Measurements from ENCODE around the gene ZNF93. TPM values are rescaled to one million over a fixed set of nuclear protein-coding genes. Genes with fewer than 3 reads are reported as not detected.
A peak's percentile ranks its signal among the peaks of the same experiment; 100 is the strongest.
"Not testable (repeated sequence)": the region's sequence is repeated elsewhere in the genome, so short reads cannot be mapped to it uniquely, and the experiment has no call there.

Gene ZNF93
- total RNA-seq, 6 experiments from 2014 or later, result 3.2 to 4.9 (median 4.2) TPM

DNA sequence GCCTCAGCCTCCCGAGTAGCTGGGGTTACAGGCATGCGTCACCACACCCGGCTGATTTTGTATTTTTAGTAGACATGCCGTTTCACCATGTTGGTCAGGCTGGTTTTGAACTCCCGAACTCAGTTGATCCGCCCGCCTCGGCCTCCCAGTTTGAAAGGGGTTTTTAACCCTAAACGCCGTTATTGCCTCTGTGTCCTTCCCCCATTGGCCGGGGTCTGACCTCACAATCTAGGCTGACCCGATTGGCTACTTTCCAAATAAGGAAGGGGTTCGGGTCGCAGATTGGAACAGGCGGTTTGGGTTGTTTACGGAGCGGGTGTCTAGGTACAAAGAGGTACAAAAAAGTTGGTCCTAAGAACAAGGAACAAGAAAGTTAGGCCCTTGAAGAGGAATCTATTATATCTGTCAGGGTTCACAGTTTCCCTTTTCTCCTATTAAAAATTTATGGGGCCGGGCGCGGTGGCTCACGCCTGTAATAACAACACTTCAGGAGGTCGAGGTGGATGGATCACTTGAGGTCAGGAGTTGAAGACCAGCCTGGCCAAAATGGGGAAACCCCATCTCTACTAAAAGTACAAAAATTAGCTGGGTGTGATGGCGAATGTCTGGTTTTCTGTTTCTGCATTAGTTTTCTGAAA is 34.0 kb upstream of the ZNF93 start:
- TF ChIP-seq, protein P1, sequence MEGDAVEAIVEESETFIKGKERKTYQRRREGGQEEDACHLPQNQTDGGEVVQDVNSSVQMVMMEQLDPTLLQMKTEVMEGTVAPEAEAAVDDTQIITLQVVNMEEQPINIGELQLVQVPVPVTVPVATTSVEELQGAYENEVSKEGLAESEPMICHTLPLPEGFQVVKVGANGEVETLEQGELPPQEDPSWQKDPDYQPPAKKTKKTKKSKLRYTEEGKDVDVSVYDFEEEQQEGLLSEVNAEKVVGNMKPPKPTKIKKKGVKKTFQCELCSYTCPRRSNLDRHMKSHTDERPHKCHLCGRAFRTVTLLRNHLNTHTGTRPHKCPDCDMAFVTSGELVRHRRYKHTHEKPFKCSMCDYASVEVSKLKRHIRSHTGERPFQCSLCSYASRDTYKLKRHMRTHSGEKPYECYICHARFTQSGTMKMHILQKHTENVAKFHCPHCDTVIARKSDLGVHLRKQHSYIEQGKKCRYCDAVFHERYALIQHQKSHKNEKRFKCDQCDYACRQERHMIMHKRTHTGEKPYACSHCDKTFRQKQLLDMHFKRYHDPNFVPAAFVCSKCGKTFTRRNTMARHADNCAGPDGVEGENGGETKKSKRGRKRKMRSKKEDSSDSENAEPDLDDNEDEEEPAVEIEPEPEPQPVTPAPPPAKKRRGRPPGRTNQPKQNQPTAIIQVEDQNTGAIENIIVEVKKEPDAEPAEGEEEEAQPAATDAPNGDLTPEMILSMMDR (IDR thresholded peaks at IDR 0.05), result no peak
- peak overlapping the region; percentile 99 for H3K27ac Mint-ChIP-seq
- H3K4me3 Mint-ChIP-seq, result peak overlapping the region; percentile 100
- peaks cover 1% of the 10 kb centered on the region for H3K27me3 Mint-ChIP-seq (ENCODE audit: insufficient read depth)
- peaks cover 65% of the 10 kb centered on the region for H3K9me3 Mint-ChIP-seq
- H3K4me1 Mint-ChIP-seq (ENCODE audit: low read depth), result 0 out of 2 replicates have a peak, but pooled peaks cover 13% of the 10 kb centered on the region
- no peak for DNase-seq
- peaks cover 53% of the 10 kb centered on the region for H3K36me3 Mint-ChIP-seq (ENCODE audit: low read depth)

DNA sequence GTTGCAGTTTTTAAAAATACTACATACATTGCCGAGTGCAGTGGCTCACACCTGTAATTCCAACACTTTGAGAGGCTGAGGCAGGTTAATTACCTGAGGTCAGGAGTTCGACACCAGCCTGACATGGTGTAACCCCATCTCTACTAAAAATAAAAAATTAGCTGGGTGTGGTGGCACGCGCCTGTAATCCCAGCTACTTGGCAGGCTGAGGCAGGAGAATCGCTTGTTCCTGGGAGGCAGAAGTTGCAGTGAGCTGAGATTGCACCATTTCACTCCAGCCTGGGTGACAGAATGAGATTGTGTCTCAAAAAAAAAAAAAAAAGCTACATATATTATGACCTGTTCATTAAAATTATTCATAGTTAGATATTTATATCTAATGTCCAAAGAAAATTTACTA is 30.7 kb upstream of the ZNF93 start:
- H3K4me3 Mint-ChIP-seq; DNase-seq; H3K27ac Mint-ChIP-seq; H3K27me3 Mint-ChIP-seq (ENCODE audit: insufficient read depth): not testable (repeated sequence)
- Mint-ChIP-seq H3K36me3 (ENCODE audit: low read depth) (peaks cover 66% of the 10 kb centered on the region), H3K4me1 (ENCODE audit: low read depth) (0 out of 2 replicates have a peak, but pooled peaks cover 13% of the 10 kb centered on the region), H3K9me3 (peaks cover 73% of the 10 kb centered on the region)

DNA sequence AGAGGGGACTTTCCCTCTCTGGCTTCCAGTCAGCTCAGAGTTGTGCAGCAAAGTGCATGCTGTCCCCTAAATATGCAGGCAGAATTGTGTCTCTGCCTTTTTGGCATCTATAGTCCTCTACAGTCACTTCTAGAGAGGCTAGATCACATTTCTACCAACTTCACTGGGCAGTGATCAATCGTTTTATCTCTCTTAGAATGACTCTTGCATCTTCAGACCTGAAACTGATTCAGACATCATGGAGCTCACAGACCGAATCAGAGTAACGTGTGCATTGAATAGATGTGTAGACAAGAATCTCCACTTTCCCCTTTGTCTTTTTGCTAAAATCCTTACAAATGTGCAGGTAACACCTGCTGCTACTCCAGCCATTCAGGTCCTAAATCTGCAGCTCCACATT is 28.8 kb upstream of the ZNF93 start:
- Mint-ChIP-seq H3K4me1 (ENCODE audit: low read depth) (0 out of 2 replicates have a peak, but pooled peaks cover 7% of the 10 kb centered on the region), H3K27me3 (ENCODE audit: insufficient read depth) (no peaks in the 10 kb centered on the region), H3K9me3 (peaks cover 77% of the 10 kb centered on the region), H3K36me3 (ENCODE audit: low read depth) (peaks cover 68% of the 10 kb centered on the region), H3K27ac (no peak overlapping the region), H3K4me3 (no peak overlapping the region)
- DNase-seq, result no peak
- TF ChIP-seq, protein P1 (IDR thresholded peaks at IDR 0.05), result no peak

DNA sequence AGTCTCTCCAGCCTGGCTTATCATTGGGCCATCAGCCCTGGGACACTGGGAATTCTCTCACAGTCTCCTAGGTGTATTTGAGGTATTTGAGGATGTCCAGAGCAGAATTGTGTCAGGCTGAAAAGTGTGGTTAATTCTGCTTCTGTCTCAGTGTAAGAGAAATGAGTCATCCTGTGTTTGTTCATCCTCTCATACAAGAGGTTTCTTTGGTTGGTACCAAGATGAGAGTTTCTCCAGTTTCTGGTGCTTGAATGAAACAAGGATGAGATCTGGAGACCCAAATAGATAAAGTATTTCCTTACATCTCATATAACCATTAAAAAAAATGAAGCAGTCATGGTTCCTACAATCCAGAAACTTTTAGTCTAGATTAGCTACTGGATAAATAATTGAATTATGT is 27.4 kb upstream of the ZNF93 start:
- no peak for DNase-seq
- Mint-ChIP-seq H3K4me3 (no peak overlapping the region), H3K4me1 (ENCODE audit: low read depth) (no peaks in the 10 kb centered on the region), H3K36me3 (ENCODE audit: low read depth) (peaks cover 62% of the 10 kb centered on the region), H3K9me3 (peaks cover 72% of the 10 kb centered on the region), H3K27me3 (ENCODE audit: insufficient read depth) (no peaks in the 10 kb centered on the region), H3K27ac (no peak overlapping the region)
- TF ChIP-seq, protein P1 (IDR thresholded peaks at IDR 0.05), result no peak

DNA sequence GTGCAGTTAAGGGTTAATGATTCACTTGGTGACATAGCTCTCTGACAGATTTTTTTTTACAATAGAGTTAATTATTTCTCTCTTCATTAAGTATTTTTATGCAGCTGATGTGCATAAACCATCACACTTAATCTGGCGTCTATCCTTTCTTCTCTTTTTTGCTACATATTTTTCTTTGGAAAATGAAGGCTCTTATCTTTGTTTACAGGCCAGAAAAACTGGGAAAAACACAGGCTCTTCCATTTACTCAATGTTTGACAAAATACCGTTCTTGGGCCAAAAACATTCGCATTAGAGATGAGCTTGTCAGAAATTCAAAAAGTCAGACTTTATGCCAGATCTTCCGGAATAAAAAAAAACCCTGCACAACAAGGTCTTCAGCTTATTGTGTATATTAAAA is 23.0 kb upstream of the ZNF93 start:
- Mint-ChIP-seq H3K36me3 (ENCODE audit: low read depth) (peaks cover 62% of the 10 kb centered on the region), H3K4me3 (no peak overlapping the region), H3K27me3 (ENCODE audit: insufficient read depth) (no peaks in the 10 kb centered on the region), H3K4me1 (ENCODE audit: low read depth) (no peaks in the 10 kb centered on the region), H3K27ac (no peak overlapping the region), H3K9me3 (peaks cover 66% of the 10 kb centered on the region)
- TF ChIP-seq, protein P1 (IDR thresholded peaks at IDR 0.05), result no peak
- no peak for DNase-seq

GRCh38 chr19:19884583-19884982 is 16.2 kb upstream of the ZNF93 start:
- H3K9me3 Mint-ChIP-seq, result peaks cover 66% of the 10 kb centered on the region

DNA sequence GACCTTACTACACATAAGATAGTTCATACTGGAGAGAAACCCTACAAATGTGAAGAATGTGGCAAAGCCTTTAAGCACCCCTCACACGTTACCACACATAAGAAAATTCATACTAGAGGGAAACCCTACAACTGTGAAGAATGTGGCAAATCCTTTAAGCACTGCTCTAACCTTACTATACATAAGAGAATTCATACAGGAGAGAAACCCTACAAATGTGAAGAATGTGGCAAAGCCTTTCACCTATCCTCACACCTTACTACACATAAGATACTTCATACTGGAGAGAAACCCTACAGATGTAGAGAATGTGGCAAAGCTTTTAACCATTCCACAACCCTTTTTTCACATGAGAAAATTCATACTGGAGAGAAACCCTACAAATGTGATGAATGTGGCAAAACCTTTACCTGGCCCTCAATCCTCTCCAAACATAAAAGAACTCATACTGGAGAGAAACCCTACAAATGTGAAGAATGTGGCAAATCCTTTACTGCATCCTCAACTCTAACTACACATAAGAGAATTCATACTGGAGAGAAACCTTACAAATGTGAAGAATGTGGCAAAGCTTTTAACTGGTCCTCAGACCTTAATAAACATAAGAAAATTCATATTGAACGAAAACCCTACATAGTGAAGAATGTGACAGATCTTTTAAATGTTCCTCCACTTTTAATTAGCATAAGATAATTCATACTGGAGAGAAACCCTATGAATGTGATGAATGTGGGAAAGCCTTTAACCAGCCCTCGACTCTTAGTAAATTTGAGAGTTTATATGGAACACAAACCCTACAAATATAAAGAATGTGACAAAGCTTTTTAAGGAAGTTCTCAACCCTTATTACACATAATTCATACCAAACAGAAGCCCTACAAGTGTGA is 8.4 kb upstream of the ZNF93 start:
- not testable (repeated sequence) for H3K27ac Mint-ChIP-seq; H3K27me3 Mint-ChIP-seq (ENCODE audit: insufficient read depth); H3K4me3 Mint-ChIP-seq; H3K4me1 Mint-ChIP-seq (ENCODE audit: low read depth); DNase-seq
- H3K36me3 Mint-ChIP-seq (ENCODE audit: low read depth), result peaks cover 62% of the 10 kb centered on the region
- H3K9me3 Mint-ChIP-seq, result peaks cover 85% of the 10 kb centered on the region

More at GRCh38 chr19:19884583-19884982, 16.2 kb upstream of the ZNF93 start:
- Mint-ChIP-seq H3K27me3 (ENCODE audit: insufficient read depth) (no peaks in the 10 kb centered on the region), H3K27ac (no peak overlapping the region), H3K36me3 (ENCODE audit: low read depth) (peaks cover 69% of the 10 kb centered on the region), H3K4me1 (ENCODE audit: low read depth) (no peaks in the 10 kb centered on the region), H3K4me3 (no peak overlapping the region)
- no peak for DNase-seq
- TF ChIP-seq, protein P1 (IDR thresholded peaks at IDR 0.05), result no peak
